B cell (primary cell): Measurements from ENCODE around the gene ELMO1. TPM values are rescaled to one million over a fixed set of nuclear protein-coding genes. Genes with fewer than 3 reads are reported as not detected.

Experiments
- ATAC-seq: fragments of 200-7000 bp; cut with Tn5 transposase; one replicate; pipeline ENCODE4 v1.10.0; 2021; ENCODE audit warnings: low read depth, mild to moderate bottlenecking, moderate number of reproducible peaks, moderate library complexity
- CTCF ChIA-PET: fragments of 350-600 bp; sonication (Branson Sonifier 250); formaldehyde crosslinking; loops from one replicate; lab custom pipeline; 2021; ENCODE audit warnings: antibody characterized with exemption, inconsistent platforms; lab: Charles Lee
- POLR2A ChIA-PET: fragments of 350-600 bp; sonication (Branson Sonifier 250); formaldehyde crosslinking; loops from one replicate; lab custom pipeline; 2021; ENCODE audit warnings: antibody characterized with exemption; lab: Charles Lee
- DNase-seq: peaks from one replicate; pipeline ENCODE4 v3.0.0; 2013
- H2AFZ ChIP-seq: 2 replicates; pipeline ENCODE4 v1.6.1; 2012; ENCODE audit warnings: mild to moderate bottlenecking, low read depth, low read length; ENCODE audit not compliant: insufficient read depth, poor library complexity, severe bottlenecking
- H3K27ac ChIP-seq, 2 donors: 1 replicate in 1 of 2; 2 replicates in 1 of 2; pipeline ENCODE4 v1.5.1; 2012 to 2013; ENCODE audit warnings: low read length in 2 of 2, mild to moderate bottlenecking in 2 of 2, moderate library complexity in 1 of 2
- H3K27me3 ChIP-seq, 4 experiments: fragments of 200-600 bp in 1 of 4; sonication (generic) in 1 of 4; replicated peaks in 1 of 4; 1 replicate in 2 of 4; 2 replicates in 2 of 4; pipeline versions ENCODE4 v1.6.1 to v1.7.0; 2013 to 2016; ENCODE audit warnings: low read length in 3 of 4, mild to moderate bottlenecking in 2 of 4, mixed read lengths in 1 of 4, moderate library complexity in 1 of 4; ENCODE audit not compliant: insufficient read depth in 4 of 4, control insufficient read depth in 3 of 4; ENCODE audit errors: control extremely low read depth in 1 of 4
- H3K36me3 ChIP-seq, 2 experiments: replicated peaks in 1 of 2; 1 replicate in 1 of 2; 2 replicates in 1 of 2; pipeline versions ENCODE4 v1.6.1 to v1.7.1; 2013; ENCODE audit warnings: low read length in 1 of 2; ENCODE audit not compliant: insufficient read depth in 2 of 2, control insufficient read depth in 1 of 2; ENCODE audit errors: control extremely low read depth in 1 of 2, extremely low read depth in 1 of 2
- H3K4me1 ChIP-seq, 2 donors: fragments of 200-600 bp in 1 of 2; sonication (generic) in 1 of 2; 1 replicate in 1 of 2; 2 replicates in 1 of 2; pipeline versions ENCODE4 v1.5.1 to v1.6.1; 2013 to 2017; ENCODE audit warnings: low read length in 2 of 2; ENCODE audit not compliant: control insufficient read depth in 2 of 2, insufficient read depth in 2 of 2
- H3K4me2 ChIP-seq: replicated peaks from 2 replicates; pipeline ENCODE3; 2012; ENCODE audit warnings: mild to moderate bottlenecking, low read depth, low read length; ENCODE audit not compliant: poor library complexity, severe bottlenecking
- H3K4me3 ChIP-seq, 5 experiments: fragments of 200-600 bp in 1 of 5; sonication (generic) in 1 of 5; 1 replicate in 3 of 5; 2 replicates in 2 of 5; pipeline versions ENCODE4 v1.5.1 to v1.7.0; 2011 to 2016; ENCODE audit warnings: low read length in 4 of 5, mild to moderate bottlenecking in 4 of 5, low read depth in 2 of 5, control low read depth in 1 of 5, moderate library complexity in 1 of 5; ENCODE audit not compliant: insufficient read depth in 1 of 5; ENCODE audit errors: control extremely low read depth in 1 of 5, extremely low read depth in 1 of 5
- H3K79me2 ChIP-seq: fragments of 200-600 bp; sonication (generic); one replicate; pipeline ENCODE4 v1.6.0; 2016; ENCODE audit warnings: low read length; ENCODE audit not compliant: control insufficient read depth, insufficient read depth
- H3K9ac ChIP-seq: fragments of 200-600 bp; sonication (generic); 2 replicates; pipeline ENCODE4 v1.6.1; 2017; ENCODE audit warnings: mild to moderate bottlenecking, low read length, moderate library complexity
- H3K9me3 ChIP-seq, 3 donors: one replicate each; pipeline versions ENCODE4 v1.6.1 to v1.7.1; 2013; ENCODE audit warnings: low read length in 2 of 3; ENCODE audit not compliant: control insufficient read depth in 2 of 3, insufficient read depth in 1 of 3; ENCODE audit errors: control extremely low read depth in 1 of 3
- H4K20me1 ChIP-seq: 2 replicates; pipeline ENCODE4 v1.6.0; 2012; ENCODE audit warnings: mild to moderate bottlenecking, low read length; ENCODE audit not compliant: insufficient read depth, control insufficient read depth, poor library complexity, severe bottlenecking
- H3K27ac Mint-ChIP-seq: one replicate; pipeline ENCODE4 v1.8.0; 2021; ENCODE audit warnings: mixed read lengths
- H3K27me3 Mint-ChIP-seq: one replicate; pipeline ENCODE4 v1.8.0; 2021; ENCODE audit warnings: mixed read lengths
- H3K4me1 Mint-ChIP-seq: one replicate; pipeline ENCODE4 v1.8.0; 2021; ENCODE audit warnings: mixed read lengths
- H3K4me3 Mint-ChIP-seq: one replicate; pipeline ENCODE4 v1.8.0; 2021; ENCODE audit warnings: mixed read lengths
- H3K9me3 Mint-ChIP-seq: one replicate; pipeline ENCODE4 v1.8.0; 2022; ENCODE audit warnings: mixed read lengths; ENCODE audit not compliant: insufficient read depth
- CTCF ChIP-seq: fragments of 200-600 bp; IDR thresholded peaks from one replicate; pipeline ENCODE4 v1.8.0; 2022; ENCODE audit warnings: antibody characterized with exemption, mild to moderate bottlenecking
- EZH2 ChIP-seq: IDR thresholded peaks from 2 replicates; pipeline ENCODE4 v1.6.1; 2012; ENCODE audit warnings: borderline replicate concordance, low read depth, mild to moderate bottlenecking, moderate library complexity, low read length; ENCODE audit not compliant: insufficient read depth, poor library complexity, severe bottlenecking
- WGBS: methylation state at CpG from one replicate; pipeline ENCODE4 v1.1.5; 2013; ENCODE audit warnings: missing lambda C conversion rate; ENCODE audit not compliant: insufficient coverage; 5-methylcytosine and 5-hydroxymethylcytosine counted together
- intact Hi-C: fragments of 100-400 bp; cut with micrococcal nuclease; formaldehyde crosslinking; loops from one replicate; pipeline ENCODE4 v1.10.0; 2022
- polyA plus RNA-seq: library from polyadenylated mRNA; depleted of rRNA; stranded (reverse); fragments of >200 nt; gene quantifications from 2 replicates; pipeline ENCODE4 v1.2.3, GENCODE V29; 2012
- total RNA-seq, 2 donors: library from RNA; stranded (reverse); fragments of 120-200 nt in 1 of 2; gene quantifications; 1 replicate in 1 of 2; 2 replicates in 1 of 2; pipeline versions ENCODE4 v1.2.3 to v1.2.4, GENCODE V29; 2013 to 2022

Gene ELMO1
- total and polyA plus RNA-seq, 2 donors (not counting 1 experiment from before 2014, with no cell fraction given) = 44.7 to 177 TPM

- H3K27ac Mint-ChIP-seq = no peak overlapping the region
- no peak for TF ChIP-seq EZH2
- no peak for TF ChIP-seq CTCF
- Histone ChIP-seq H3K27me3 (no peaks in the 10 kb centered on the region), H3K9ac (no peak overlapping the region), H4K20me1 (no peaks in the 10 kb centered on the region), H3K36me3 (no peaks in the 10 kb centered on the region), H3K79me2 (no peaks in the 10 kb centered on the region), H2AFZ (no peak overlapping the region), H3K9me3 (peaks cover 0 to 8% (median 5%) of the 10 kb centered on the region in 3 donors), H3K4me3 (no peak overlapping the region), H3K4me1 (no peaks in the 10 kb centered on the region), H3K4me2 (no peak overlapping the region), H3K27ac (no peak overlapping the region)
- DNase-seq = no peak
- no peaks in the 10 kb centered on the region for H3K9me3 Mint-ChIP-seq
- intact Hi-C loops = no loop called here
- H3K4me1 Mint-ChIP-seq = no peaks in the 10 kb centered on the region
- ATAC-seq = no peak
- H3K4me3 Mint-ChIP-seq = no peak overlapping the region
- no CpG with 5 or more reads among the region's 1 CpG for WGBS
- peaks cover 12% of the 10 kb centered on the region for H3K27me3 Mint-ChIP-seq
- ChIA-PET POLR2A (no interaction called here), CTCF (interaction anchor here (0.7 kb wide), 1 partner anchor 149 kb away, joined by 4 read pairs; no protein-coding TSS in a partner anchor)
Observed at GRCh38 chr7:37489703-37490102, 41.0 kb upstream of the ELMO1 start.

GRCh38 chr7:37488163-37488764, 39.6 kb upstream of the ELMO1 start:
- no CpG with 5 or more reads among the region's 3 CpGs for WGBS
- no peak overlapping the region for H3K4me2 ChIP-seq
- no peak for DNase-seq
- intact Hi-C loops = no loop called here
- no peak overlapping the region for H2AFZ ChIP-seq
- POLR2A ChIA-PET = no interaction called here
- H3K9ac ChIP-seq = no peak overlapping the region
- H3K4me1 ChIP-seq = no peaks in the 10 kb centered on the region
- CTCF ChIA-PET = interaction anchor here (0.7 to 1.1 kb wide), 2 partner anchors 135 to 200 kb away, joined by 4 read pairs; no protein-coding TSS in a partner anchor
- no peak overlapping the region for H3K27ac ChIP-seq
- no peaks in the 10 kb centered on the region for H3K36me3 ChIP-seq
- no peaks in the 10 kb centered on the region for H3K27me3 ChIP-seq
- no peaks in the 10 kb centered on the region for H3K4me1 Mint-ChIP-seq
- no peak overlapping the region for H3K4me3 Mint-ChIP-seq
- ATAC-seq = no peak
- H3K4me3 ChIP-seq = no peak overlapping the region
- H3K79me2 ChIP-seq = no peaks in the 10 kb centered on the region
- no peaks in the 10 kb centered on the region for H3K9me3 Mint-ChIP-seq
- peaks cover 0 to 8% (median 5%) of the 10 kb centered on the region in 3 donors for H3K9me3 ChIP-seq
- H4K20me1 ChIP-seq = no peaks in the 10 kb centered on the region
- H3K27me3 Mint-ChIP-seq = peaks cover 17% of the 10 kb centered on the region
- no peak overlapping the region for H3K27ac Mint-ChIP-seq
- TF ChIP-seq EZH2 (no peak), CTCF (no peak)
